Neuronal stem cell (in vitro differentiated cells): Measurements from ENCODE around the gene SHC1.

Experiments used
- DNase-seq: peaks from one replicate; pipeline ENCODE4 v3.0.0-alpha.2; 2013; ENCODE audit warnings: low spot score
- H2AFZ ChIP-seq: one replicate; pipeline ENCODE4 v1.6.1; 2013; ENCODE audit warnings: mild to moderate bottlenecking, low read length, inconsistent platforms
- H2AK5ac ChIP-seq: 2 replicates; pipeline ENCODE4 v1.6.1; 2013; ENCODE audit warnings: low read depth, mild to moderate bottlenecking, inconsistent platforms, low read length, moderate library complexity, mixed read lengths
- H2BK120ac ChIP-seq: 2 replicates; pipeline ENCODE4 v1.6.1; 2013; ENCODE audit warnings: low read depth, mild to moderate bottlenecking, inconsistent platforms, low read length, moderate library complexity, mixed read lengths
- H2BK12ac ChIP-seq: one replicate; pipeline ENCODE4 v1.6.1; 2013; ENCODE audit warnings: low read length, inconsistent platforms
- H2BK15ac ChIP-seq: 2 replicates; pipeline ENCODE4 v1.6.1; 2013; ENCODE audit warnings: mild to moderate bottlenecking, low read length, inconsistent platforms, mixed read lengths
- H2BK5ac ChIP-seq: one replicate; pipeline ENCODE4 v1.6.1; 2013; ENCODE audit warnings: inconsistent platforms, mild to moderate bottlenecking, low read length, moderate library complexity
- H3K14ac ChIP-seq: one replicate; pipeline ENCODE4 v1.6.1; 2013; ENCODE audit warnings: low read length, inconsistent platforms
- H3K18ac ChIP-seq: 2 replicates; pipeline ENCODE4 v1.6.1; 2013; ENCODE audit warnings: low read length, inconsistent platforms
- H3K23ac ChIP-seq: 2 replicates; pipeline ENCODE4 v1.6.1; 2013; ENCODE audit warnings: low read depth, mild to moderate bottlenecking, mixed read lengths, low read length, inconsistent platforms; ENCODE audit not compliant: poor library complexity
- H3K27ac ChIP-seq: replicated peaks from 3 replicates; pipeline ENCODE4 v1.5.1; 2013; ENCODE audit warnings: low read length, inconsistent platforms
- H3K27me3 ChIP-seq, 3 experiments: 2 replicates each; pipeline ENCODE4 v1.6.1; 2013; ENCODE audit warnings: low read length in 3 of 3, mild to moderate bottlenecking in 2 of 3, inconsistent platforms in 1 of 3, low read depth in 1 of 3, mixed read lengths in 1 of 3, moderate library complexity in 1 of 3; ENCODE audit not compliant: control insufficient read depth in 3 of 3, insufficient read depth in 3 of 3
- H3K36me3 ChIP-seq, 2 donors: replicated peaks in 1 of 2; 2 replicates each; pipeline ENCODE4 v1.6.1; 2013; ENCODE audit warnings: low read length in 2 of 2; ENCODE audit not compliant: control insufficient read depth in 2 of 2, insufficient read depth in 2 of 2
- H3K4ac ChIP-seq: 2 replicates; pipeline ENCODE4 v1.6.1; 2013; ENCODE audit warnings: inconsistent platforms, mild to moderate bottlenecking, low read length, moderate library complexity
- H3K4me1 ChIP-seq, 2 donors: 1 replicate in 1 of 2; 2 replicates in 1 of 2; pipeline ENCODE4 v1.6.1; 2013; ENCODE audit warnings: low read length in 2 of 2, low read depth in 1 of 2; ENCODE audit not compliant: control insufficient read depth in 2 of 2, insufficient read depth in 1 of 2
- H3K4me2 ChIP-seq: one replicate; pipeline ENCODE4 v1.6.1; 2013; ENCODE audit warnings: mild to moderate bottlenecking, low read length, inconsistent platforms; ENCODE audit not compliant: insufficient read depth, poor library complexity, severe bottlenecking
- H3K4me3 ChIP-seq, 2 donors: 2 replicates each; pipeline ENCODE4 v1.5.1; 2013; ENCODE audit warnings: low read length in 2 of 2, mild to moderate bottlenecking in 2 of 2, inconsistent platforms in 1 of 2, moderate library complexity in 1 of 2
- H3K79me1 ChIP-seq: one replicate; pipeline ENCODE4 v1.6.1; 2013; ENCODE audit warnings: low read depth, mild to moderate bottlenecking, inconsistent platforms, low read length, moderate library complexity
- H3K9ac ChIP-seq: one replicate; pipeline ENCODE4 v1.6.1; 2013; ENCODE audit warnings: mild to moderate bottlenecking, low read depth, low read length, inconsistent platforms; ENCODE audit not compliant: poor library complexity
- H3K9me3 ChIP-seq, 2 donors: replicated peaks in 1 of 2; 2 replicates each; pipeline versions ENCODE3 to v1.6.1; 2013; ENCODE audit warnings: low read length in 2 of 2, mild to moderate bottlenecking in 2 of 2, inconsistent platforms in 1 of 2, low read depth in 1 of 2, mixed read lengths in 1 of 2, moderate library complexity in 1 of 2; ENCODE audit not compliant: control insufficient read depth in 2 of 2, insufficient read depth in 1 of 2
- H4K8ac ChIP-seq: one replicate; pipeline ENCODE4 v1.6.1; 2013; ENCODE audit warnings: low read depth, mild to moderate bottlenecking, inconsistent platforms, low read length, moderate library complexity
- H4K91ac ChIP-seq: one replicate; pipeline ENCODE4 v1.6.1; 2013; ENCODE audit warnings: low read length, low read depth, mild to moderate bottlenecking, inconsistent platforms; ENCODE audit not compliant: poor library complexity
- WGBS, 2 donors: extraction: QIAGEN DNeasy Blood & Tissue Kit; methylation state at CpG; one replicate each; pipeline ENCODE4 v1.1.7; 2013; ENCODE audit warnings: missing lambda C conversion rate in 2 of 2, mixed read lengths in 1 of 2; ENCODE audit not compliant: insufficient read length in 2 of 2, insufficient replicate concordance in 1 of 2; ENCODE audit errors: extremely low coverage in 2 of 2; 5-methylcytosine and 5-hydroxymethylcytosine counted together

Gene SHC1

DNA sequence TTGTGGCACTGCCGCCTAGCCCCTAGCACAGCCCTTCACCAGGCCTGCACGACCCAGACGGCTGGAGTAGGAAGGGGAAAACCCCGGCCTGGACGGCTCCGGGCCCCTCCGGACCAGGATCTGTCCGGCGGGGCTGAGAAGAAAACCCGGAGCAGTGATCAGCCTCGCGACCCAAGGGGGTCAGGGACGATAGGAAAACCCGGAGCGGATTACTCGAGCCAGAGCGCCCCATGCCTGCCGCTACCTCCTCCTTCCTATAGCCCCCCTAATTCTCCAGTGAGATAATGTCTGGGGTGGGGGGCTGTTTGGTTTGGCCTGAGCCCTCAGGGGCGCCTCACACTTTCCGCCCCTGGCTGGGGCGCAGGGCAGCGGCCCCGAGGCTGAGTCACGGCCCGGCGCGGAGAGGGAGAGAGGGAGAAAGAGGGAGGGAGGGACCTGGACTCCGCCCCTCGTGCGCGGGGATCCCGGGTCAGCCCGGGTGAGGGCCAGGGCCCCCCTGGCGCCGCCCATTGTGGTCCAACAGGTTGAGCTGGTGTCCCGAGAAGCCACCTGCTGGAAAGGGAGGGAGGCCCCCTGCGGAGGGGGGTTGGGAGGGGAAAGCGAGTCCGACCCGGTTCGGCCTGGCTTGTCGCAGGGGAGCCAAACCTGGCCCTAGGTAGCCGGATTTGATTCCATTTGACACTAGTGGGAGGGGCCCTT lies 30.3 kb upstream of the SHC1 start:
- Histone ChIP-seq H2AK5ac (peak overlapping the region; percentile 23), H2BK15ac (peak overlapping the region; percentile 68), H3K9ac (peak overlapping the region; percentile 34), H4K91ac (no peak overlapping the region), H3K4me2 (peak overlapping the region; percentile 96), H2BK5ac (peak overlapping the region; percentile 88), H2AFZ (peak overlapping the region; percentile 97), H2BK120ac (no peak overlapping the region), H3K4me1 (peaks cover 17 to 19% of the 10 kb centered on the region in 2 donors), H3K14ac (no peak overlapping the region), H3K18ac (peak overlapping the region; percentile 92), H3K4ac (no peak overlapping the region), H3K79me1 (peaks cover 9% of the 10 kb centered on the region), H4K8ac (no peak overlapping the region), H3K9me3 (no peaks in the 10 kb centered on the region), H3K4me3 (peak overlapping the region; percentile 82 to 90), H3K27ac (peak overlapping the region; percentile 89), H3K36me3 (no peaks in the 10 kb centered on the region), H2BK12ac (no peak overlapping the region), H3K23ac (peak overlapping the region; percentile 88), H3K27me3 (peaks cover 0 to 2% (median 0%) of the 10 kb centered on the region in 3 experiments)
- WGBS, 2 donors, result no CpG with 5 or more reads among the region's 43 CpGs
- peak; percentile 97 for DNase-seq

DNA sequence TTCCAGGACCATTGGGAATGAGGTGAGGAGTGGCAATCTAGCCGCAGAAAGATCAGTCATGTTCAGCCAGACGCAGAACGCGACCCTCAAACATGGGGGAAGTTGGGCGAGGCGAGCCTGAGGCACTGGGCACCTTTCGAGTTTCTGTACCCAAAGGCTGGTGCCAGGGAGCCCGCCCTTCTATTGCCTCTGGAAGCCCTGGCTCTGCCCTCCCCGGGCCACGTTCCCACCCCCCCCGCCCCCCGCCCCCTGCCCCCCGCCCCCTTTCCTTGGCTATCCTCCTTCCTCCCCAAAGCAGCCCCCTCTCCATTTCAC lies 29.8 kb upstream of the SHC1 start:
- Histone ChIP-seq H2AFZ (peak overlapping the region; percentile 97), H2BK120ac (no peak overlapping the region), H3K4me1 (peaks cover 17 to 19% of the 10 kb centered on the region in 2 donors), H2BK5ac (peak overlapping the region; percentile 88), H3K9me3 (no peaks in the 10 kb centered on the region), H3K23ac (peak overlapping the region; percentile 73), H4K91ac (no peak overlapping the region), H2AK5ac (peak overlapping the region; percentile 83), H3K18ac (peak overlapping the region; percentile 97), H2BK12ac (peak overlapping the region; percentile 93), H3K4me3 (peak overlapping the region; percentile 24 to 90), H3K4me2 (peak overlapping the region; percentile 96), H2BK15ac (peak overlapping the region; percentile 93), H3K27me3 (peaks cover 0 to 2% (median 0%) of the 10 kb centered on the region in 3 experiments), H4K8ac (no peak overlapping the region), H3K79me1 (peaks cover 8% of the 10 kb centered on the region), H3K27ac (peak overlapping the region; percentile 89), H3K14ac (peak overlapping the region; percentile 31), H3K9ac (peak overlapping the region; percentile 90), H3K36me3 (no peaks in the 10 kb centered on the region), H3K4ac (no peak overlapping the region)
- WGBS, 2 donors, result no CpG with 5 or more reads among the region's 13 CpGs
- no peak for DNase-seq

DNA sequence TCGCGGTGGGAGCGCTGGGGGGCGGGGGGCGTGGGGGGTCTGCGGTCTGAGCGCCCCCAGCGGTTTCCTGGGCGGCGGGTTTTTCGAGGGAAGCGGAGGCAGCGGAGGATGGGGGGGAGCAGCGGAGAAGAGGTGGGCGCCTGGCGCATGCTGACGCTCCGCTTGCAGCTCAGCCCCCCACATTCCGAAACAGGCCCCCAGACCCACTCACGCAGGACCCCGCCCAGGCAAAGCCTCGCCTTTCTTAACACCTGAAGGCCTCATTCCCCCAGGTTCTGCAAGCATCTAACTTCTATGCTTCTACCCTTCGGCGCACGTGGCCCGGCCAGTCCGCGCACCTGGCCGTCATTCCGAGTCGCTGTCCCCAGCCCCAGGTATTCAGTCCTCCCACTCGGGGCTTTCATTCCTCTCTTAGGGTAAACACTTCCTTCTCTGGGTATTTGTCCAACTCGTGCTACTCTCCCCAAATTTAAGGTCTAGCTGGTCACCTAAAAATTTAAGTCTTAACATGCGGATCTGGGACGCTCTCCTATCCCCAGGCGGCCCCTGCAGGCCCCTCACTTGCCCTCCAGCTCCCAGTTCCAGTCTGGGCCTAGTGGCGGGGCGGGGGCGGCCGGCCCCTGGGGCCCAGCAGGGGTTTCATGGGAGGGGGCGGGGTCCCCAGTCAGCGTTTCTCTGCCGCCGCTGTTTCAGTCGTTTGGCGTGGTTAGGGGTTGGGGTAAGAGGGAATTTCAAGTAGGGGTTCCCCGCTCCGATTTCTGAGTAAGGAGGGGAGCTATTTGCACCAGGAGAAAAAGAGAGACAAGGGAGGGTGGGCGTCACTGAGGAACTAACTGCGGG lies 29.2 kb upstream of the SHC1 start:
- Histone ChIP-seq H3K9me3 (no peaks in the 10 kb centered on the region), H2BK120ac (no peak overlapping the region), H2BK5ac (peak overlapping the region; percentile 88), H3K4me2 (peak overlapping the region; percentile 96), H3K18ac (peak overlapping the region; percentile 97), H3K27me3 (peaks cover 0 to 2% (median 0%) of the 10 kb centered on the region in 3 experiments), H3K4me3 (peak overlapping the region; percentile 71 to 90), H2AFZ (peak overlapping the region; percentile 76), H4K8ac (no peak overlapping the region), H2BK15ac (peak overlapping the region; percentile 93), H3K9ac (peak overlapping the region; percentile 70), H3K27ac (peak overlapping the region; percentile 89), H3K79me1 (peaks cover 8% of the 10 kb centered on the region), H3K23ac (peak overlapping the region; percentile 73), H2BK12ac (peak overlapping the region; percentile 93), H3K4ac (peak overlapping the region; percentile 84), H2AK5ac (peak overlapping the region; percentile 90), H4K91ac (no peak overlapping the region), H3K14ac (peak overlapping the region; percentile 31), H3K4me1 (peaks cover 16 to 19% of the 10 kb centered on the region in 2 donors), H3K36me3 (no peaks in the 10 kb centered on the region)
- no peak for DNase-seq
- no CpG with 5 or more reads among the region's 50 CpGs for WGBS, 2 donors
